SJSA1 (cell line): ENCODE results near the gene DDX49. TPM values are rescaled to one million over a fixed set of nuclear protein-coding genes. Genes with fewer than 3 reads are reported as not detected.

Experiments
- DNase-seq, 2 experiments: peaks; one replicate each; pipeline ENCODE4 v3.0.0-alpha.2; 2015 to 2020; ENCODE audit warnings: low spot score in 2 of 2, low read depth in 1 of 2
- H3K27ac ChIP-seq: fragments of 250-450 bp; sonication (Bioruptor Pico); 2 replicates; pipeline ENCODE4 v1.5.1; 2020; ENCODE audit warnings: mild to moderate bottlenecking, moderate library complexity
- H3K27me3 ChIP-seq: fragments of 250-450 bp; sonication (Bioruptor Pico); replicated peaks from 2 replicates; pipeline ENCODE4 v1.5.1; 2020; ENCODE audit warnings: mild to moderate bottlenecking, moderate library complexity
- H3K36me3 ChIP-seq: fragments of 250-450 bp; sonication (Bioruptor Pico); 2 replicates; pipeline ENCODE4 v1.5.1; 2020; ENCODE audit warnings: mild to moderate bottlenecking
- H3K4me1 ChIP-seq: fragments of 250-450 bp; sonication (Bioruptor Pico); replicated peaks from 2 replicates; pipeline ENCODE4 v1.6.1; 2021; ENCODE audit warnings: mild to moderate bottlenecking
- H3K4me3 ChIP-seq: fragments of 250-450 bp; sonication (Bioruptor Pico); 2 replicates; pipeline ENCODE4 v1.5.1; 2020; ENCODE audit warnings: mild to moderate bottlenecking
- H3K9me3 ChIP-seq: fragments of 250-450 bp; sonication (Bioruptor Pico); replicated peaks from 2 replicates; pipeline ENCODE4 v1.5.1; 2020; ENCODE audit warnings: mild to moderate bottlenecking
- total RNA-seq: library from RNA; depleted of rRNA; stranded (reverse); fragments of >200 nt; shearing (Covaris generic); gene quantifications from 2 replicates; pipeline ENCODE4 v1.2.3, GENCODE V29; 2014; rRNA removed

The DDX49 gene
- total RNA-seq, 1 experiment from 2014 or later = 105 TPM

DNA sequence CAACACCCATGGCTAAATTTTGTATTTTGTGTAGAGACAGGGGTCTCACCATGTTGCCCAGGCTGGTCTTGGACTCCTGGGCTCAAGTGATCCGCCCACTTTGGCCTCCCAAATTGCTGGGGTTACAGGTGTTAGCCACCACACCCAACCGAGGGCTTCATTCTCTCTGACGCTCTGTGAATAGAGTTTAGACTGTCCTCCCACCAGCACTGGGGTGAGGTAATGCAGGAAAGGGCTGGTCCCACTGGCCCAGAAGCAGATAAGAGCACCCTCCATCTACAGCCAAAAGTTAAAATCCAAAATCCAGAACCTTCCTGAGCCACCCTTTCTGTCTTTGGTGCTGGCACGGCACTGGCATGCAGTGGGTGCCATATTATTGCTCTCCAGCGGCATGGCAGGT, 53.3 kb downstream of the DDX49 start:
- Histone ChIP-seq H3K36me3 (no peaks in the 10 kb centered on the region), H3K27me3 (no peaks in the 10 kb centered on the region), H3K9me3 (no peaks in the 10 kb centered on the region), H3K4me3 (no peak overlapping the region), H3K27ac (no peak overlapping the region), H3K4me1 (peaks cover 26% of the 10 kb centered on the region)
- no peak for DNase-seq

DNA sequence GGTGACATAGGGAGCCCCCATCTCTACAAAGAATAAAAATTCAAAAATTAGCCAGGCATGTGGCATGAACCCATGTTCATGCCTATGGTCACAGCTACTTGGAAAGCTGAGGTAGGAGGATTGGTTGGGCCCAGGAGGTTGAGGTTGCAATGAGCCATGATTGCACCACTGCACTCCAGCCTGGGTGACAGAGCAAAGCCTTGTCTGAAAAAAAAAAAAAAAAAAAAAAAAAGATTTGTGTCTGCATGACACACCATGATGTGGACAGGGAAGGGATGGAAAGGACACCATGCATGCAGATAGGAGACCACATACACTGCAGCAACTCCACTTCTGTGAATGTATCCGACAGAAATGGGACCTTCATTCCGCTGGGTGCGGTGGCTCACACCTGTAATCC, 55.5 kb downstream of the DDX49 start:
- H3K36me3 ChIP-seq = no peaks in the 10 kb centered on the region
- no peaks in the 10 kb centered on the region for H3K27me3 ChIP-seq
- no peak overlapping the region for H3K4me3 ChIP-seq
- no peak overlapping the region for H3K27ac ChIP-seq
- DNase-seq = no peak
- no peaks in the 10 kb centered on the region for H3K9me3 ChIP-seq
- peaks cover 18% of the 10 kb centered on the region for H3K4me1 ChIP-seq

DNA sequence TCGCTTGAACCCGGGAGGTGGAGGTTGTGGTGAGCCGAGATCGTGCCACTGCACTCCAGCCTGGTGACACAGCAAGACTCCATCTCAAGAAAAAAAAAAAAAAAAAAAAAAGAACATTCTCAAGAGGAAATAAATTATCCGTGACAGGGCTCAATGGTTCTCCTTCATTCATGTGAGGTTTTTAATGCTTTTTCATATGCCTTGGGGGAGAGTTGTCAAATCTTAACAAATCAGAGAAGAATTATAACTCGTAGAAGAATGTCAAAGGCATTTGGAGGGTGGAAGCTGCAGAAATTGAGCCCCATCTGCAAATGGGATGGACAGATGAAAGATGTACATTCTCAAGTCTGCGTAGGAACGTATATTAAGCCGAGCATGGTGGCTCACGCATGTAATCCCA, 56.4 kb downstream of the DDX49 start:
- DNase-seq = no peak
- no peaks in the 10 kb centered on the region for H3K9me3 ChIP-seq
- no peak overlapping the region for H3K27ac ChIP-seq
- H3K4me3 ChIP-seq = no peak overlapping the region
- no peaks in the 10 kb centered on the region for H3K36me3 ChIP-seq
- H3K27me3 ChIP-seq = no peaks in the 10 kb centered on the region
- peaks cover 12% of the 10 kb centered on the region for H3K4me1 ChIP-seq

Other genes with a start within 250 kb of the DDX49 start
- gene CRTC1, start 236.0 kb upstream of the DDX49 start, total RNA-seq = 1.3 and 2.5 TPM in 2 replicates
- not detected in 2 replicates for gene COMP, start 128.4 kb upstream of the DDX49 start, total RNA-seq
- 47.6 and 68.1 TPM in 2 replicates for gene UPF1, start 87.8 kb upstream of the DDX49 start, total RNA-seq
- not detected in 2 replicates for gene CERS1, start 23.6 kb upstream of the DDX49 start, total RNA-seq
- 353 and 598 TPM in 2 replicates for gene COPE, start 328 bp upstream of the DDX49 start, total RNA-seq
- 53.7 and 79.3 TPM in 2 replicates for gene HOMER3, start 21.5 kb downstream of the DDX49 start, total RNA-seq
- 31.8 and 46.4 TPM in 2 replicates for gene SUGP2, start 113.8 kb downstream of the DDX49 start, total RNA-seq
- gene ARMC6, start 113.9 kb downstream of the DDX49 start, total RNA-seq = 54.9 and 59.9 TPM in 2 replicates
- gene SLC25A42, start 144.3 kb downstream of the DDX49 start, total RNA-seq = 3.4 and 6.7 TPM in 2 replicates
- gene TMEM161A, start 218.8 kb downstream of the DDX49 start, total RNA-seq = 18.3 and 23.5 TPM in 2 replicates